Measurements from ENCODE around the gene HIPK3. TPM values are rescaled to one million over a fixed set of nuclear protein-coding genes. Genes with fewer than 3 reads are reported as not detected.

Gene HIPK3
- polyA plus RNA-seq, 1 donor from 2014 or later, result 25.5 TPM

GRCh38 chr11:33292311-33292710, 35.1 kb downstream of the HIPK3 start:
- Histone ChIP-seq H3K4me3 (ENCODE audit: low read length) (no peak overlapping the region), H3K79me2 (replicated peaks; ENCODE audit: insufficient read depth, low read length) (no peaks in the 10 kb centered on the region), H3K27ac (ENCODE audit: low read length) (no peak overlapping the region), H3K9me3 (ENCODE audit: low read length) (no peaks in the 10 kb centered on the region), H3K36me3 (ENCODE audit: insufficient read depth, low read length) (peaks cover 7% of the 10 kb centered on the region), H4K20me1 (ENCODE audit: insufficient read depth) (no peaks in the 10 kb centered on the region), H3K4me2 (ENCODE audit: low read length) (no peak overlapping the region), H3K27me3 (ENCODE audit: insufficient read depth, low read depth, low read length) (no peaks in the 10 kb centered on the region), H3K9ac (ENCODE audit: low read length) (no peak overlapping the region), H3K9me2 (ENCODE audit: insufficient read depth, low read length) (no peaks in the 10 kb centered on the region), H3F3A (ENCODE audit: insufficient read depth, low read length, poor library complexity, severe bottlenecking) (no peaks in the 10 kb centered on the region), H2AFZ (ENCODE audit: low read depth, low read length) (no peak overlapping the region)
- TF ChIP-seq MXI1 (conservative IDR thresholded peaks at IDR 0.05; ENCODE audit: poor library complexity, severe bottlenecking) (no peak), EZH2 (IDR thresholded peaks at IDR 0.05; ENCODE audit: borderline replicate concordance, insufficient read depth, low read length, poor library complexity, severe bottlenecking) (no peak), REST (IDR thresholded peaks at IDR 0.05; ENCODE audit: borderline replicate concordance) (no peak), POLR2AphosphoS5 (IDR thresholded peaks at IDR 0.05) (no peak), RAD21 (conservative IDR thresholded peaks at IDR 0.05) (no peak), CTCF (IDR thresholded peaks at IDR 0.05; ENCODE audit: poor library complexity, severe bottlenecking) (no peak), EP300 (conservative IDR thresholded peaks at IDR 0.05; ENCODE audit: poor library complexity, severe bottlenecking) (no peak), SMC3 (conservative IDR thresholded peaks at IDR 0.05; ENCODE audit: poor library complexity) (no peak), TAF1 (IDR thresholded peaks at IDR 0.05; ENCODE audit: low read depth) (no peak)

- no peak overlapping the region for H2AFZ ChIP-seq (ENCODE audit: low read depth, low read length)
- peaks cover 5% of the 10 kb centered on the region for H3K9me3 ChIP-seq (ENCODE audit: low read length)
- no peak overlapping the region for H3K4me3 ChIP-seq (ENCODE audit: low read length)
- H3K27me3 ChIP-seq (ENCODE audit: insufficient read depth, low read depth, low read length), result no peaks in the 10 kb centered on the region
- no peaks in the 10 kb centered on the region for H3K79me2 ChIP-seq (replicated peaks; ENCODE audit: insufficient read depth, low read length)
- TF ChIP-seq RAD21 (conservative IDR thresholded peaks at IDR 0.05) (no peak), TAF1 (IDR thresholded peaks at IDR 0.05; ENCODE audit: low read depth) (no peak), MXI1 (conservative IDR thresholded peaks at IDR 0.05; ENCODE audit: poor library complexity, severe bottlenecking) (no peak), EP300 (conservative IDR thresholded peaks at IDR 0.05; ENCODE audit: poor library complexity, severe bottlenecking) (no peak), POLR2AphosphoS5 (IDR thresholded peaks at IDR 0.05) (no peak), EZH2 (IDR thresholded peaks at IDR 0.05; ENCODE audit: borderline replicate concordance, insufficient read depth, low read length, poor library complexity, severe bottlenecking) (no peak), CTCF (IDR thresholded peaks at IDR 0.05; ENCODE audit: poor library complexity, severe bottlenecking) (no peak), SMC3 (conservative IDR thresholded peaks at IDR 0.05; ENCODE audit: poor library complexity) (no peak)
- H3K9me2 ChIP-seq (ENCODE audit: insufficient read depth, low read length), result no peaks in the 10 kb centered on the region
- H3K27ac ChIP-seq (ENCODE audit: low read length), result no peak overlapping the region
- no peaks in the 10 kb centered on the region for H4K20me1 ChIP-seq (ENCODE audit: insufficient read depth)
- H3K36me3 ChIP-seq (ENCODE audit: insufficient read depth, low read length), result peaks cover 7% of the 10 kb centered on the region
- no peaks in the 10 kb centered on the region for H3F3A ChIP-seq (ENCODE audit: insufficient read depth, low read length, poor library complexity, severe bottlenecking)
- no peak overlapping the region for H3K9ac ChIP-seq (ENCODE audit: low read length)
- H3K4me2 ChIP-seq (ENCODE audit: low read length), result no peak overlapping the region
Measured at GRCh38 chr11:33294224-33294623, 37.0 kb downstream of the HIPK3 start.

Data from neural cell (in vitro differentiated cells).